Panc1 (cell line): ENCODE data around the gene NUAK2. TPM values are rescaled to one million over a fixed set of nuclear protein-coding genes. Genes with fewer than 3 reads are reported as not detected.

Experiments used
- ATAC-seq: fragments of 200-7000 bp; cut with Tn5 transposase; 2 replicates; pipeline ENCODE4 v1.9.1; 2020; ENCODE audit warnings: mild to moderate bottlenecking, moderate library complexity
- BruUV-seq: library from RNA; stranded (reverse); fragments of 400-500 nt; replicated peaks from 2 replicates; lab custom pipeline; 2021; lab: Mats Ljungman, UMichigan
- CTCF ChIA-PET: fragments of 300-600 bp; sonication (Branson Sonifier 250); formaldehyde crosslinking; loops from one replicate; lab custom pipeline; 2022; ENCODE audit warnings: antibody characterized with exemption; lab: Charles Lee
- POLR2A ChIA-PET: fragments of 300-600 bp; sonication (Branson Sonifier 250); formaldehyde crosslinking; loops from one replicate; lab custom pipeline; 2022; ENCODE audit warnings: antibody characterized with exemption; lab: Charles Lee
- DNase-seq: peaks from one replicate; pipeline ENCODE4 v3.0.0-alpha.2; 2010; ENCODE audit warnings: low read depth, low spot score
- H3K27ac ChIP-seq: 2 replicates; pipeline ENCODE4 v1.5.1; 2011; ENCODE audit warnings: mild to moderate bottlenecking, low read length, inconsistent platforms
- H3K27me3 ChIP-seq: fragments of 200-500 bp; sonication (Bioruptor generic); 2 replicates; pipeline ENCODE4 v1.6.0; 2014; ENCODE audit warnings: low read length, inconsistent platforms; ENCODE audit not compliant: control insufficient read depth, insufficient read depth
- H3K36me3 ChIP-seq: fragments of 200-500 bp; sonication (Bioruptor generic); 2 replicates; pipeline ENCODE4 v1.5.1; 2014; ENCODE audit warnings: inconsistent platforms, mild to moderate bottlenecking, low read length, moderate library complexity; ENCODE audit not compliant: control insufficient read depth, insufficient read depth
- H3K4me1 ChIP-seq: 2 replicates; pipeline ENCODE4 v1.5.1; 2011; ENCODE audit warnings: inconsistent platforms, mild to moderate bottlenecking, low read length, moderate library complexity; ENCODE audit not compliant: control insufficient read depth, insufficient read depth
- H3K4me3 ChIP-seq, 2 experiments: 2 replicates each; pipeline ENCODE4 v1.5.1; 2011 to 2012; ENCODE audit warnings: low read depth in 2 of 2, low read length in 2 of 2, mild to moderate bottlenecking in 2 of 2, inconsistent platforms in 1 of 2, moderate library complexity in 1 of 2
- H3K9me3 ChIP-seq: fragments of 200-500 bp; sonication (Bioruptor generic); 2 replicates; pipeline ENCODE4 v1.5.1; 2014; ENCODE audit warnings: low read depth, mild to moderate bottlenecking, inconsistent platforms, low read length, moderate library complexity; ENCODE audit not compliant: control insufficient read depth, insufficient read depth
- CTCF ChIP-seq: fragments of 450-650 bp; IDR thresholded peaks from 2 replicates; pipeline ENCODE4 v1.5.1; 2017; ENCODE audit warnings: mild to moderate bottlenecking
- POLR2AphosphoS5 ChIP-seq: IDR thresholded peaks from 2 replicates; pipeline ENCODE4 v1.6.1; 2012; ENCODE audit warnings: mild to moderate bottlenecking, low read depth, low read length, moderate library complexity
- REST ChIP-seq, 2 experiments: IDR thresholded peaks; 2 replicates each; pipeline ENCODE4 v1.6.1; 2011 to 2012; ENCODE audit warnings: low read depth in 2 of 2, control low read depth in 1 of 2, low read length in 1 of 2, mild to moderate bottlenecking in 1 of 2, moderate library complexity in 1 of 2; ENCODE audit not compliant: insufficient read depth in 1 of 2
- SIN3A ChIP-seq: IDR thresholded peaks from 2 replicates; pipeline ENCODE4 v1.6.1; 2012; ENCODE audit warnings: low read depth, mild to moderate bottlenecking, low read length, moderate library complexity, borderline replicate concordance; ENCODE audit not compliant: insufficient read depth
- TCF7L2 ChIP-seq: IDR thresholded peaks from 2 replicates; pipeline ENCODE4 v1.6.1; 2011; ENCODE audit warnings: mild to moderate bottlenecking, low read depth, low read length, inconsistent platforms
- in situ Hi-C: cut with HindIII; loops from 2 replicates; pipeline ENCODE4 v1.10.0; 2016; ENCODE audit warnings: low sequenced_read_pairs, low pct_unique_long_range_greater_than_20kb
- intact Hi-C: fragments of 100-400 bp; cut with micrococcal nuclease; formaldehyde crosslinking; loops from one replicate; pipeline ENCODE4 v1.10.0; 2022; ENCODE audit not compliant: unreplicated experiment
- total RNA-seq: library from RNA; stranded (reverse); gene quantifications from one replicate; pipeline ENCODE4 v1.2.1, GENCODE V29; 2021; ENCODE audit not compliant: unreplicated experiment

Gene NUAK2
- total RNA-seq, 1 experiment from 2014 or later: 17.4 TPM

GRCh38 chr1:205273551-205273982 lies 48.0 kb downstream of the NUAK2 start:
- intact Hi-C loops (loop anchor here (1.0 to 2.0 kb wide), 2 partner anchors 27 to 52 kb away; no protein-coding TSS in a partner anchor), in situ Hi-C loops (no loop called here)
- H3K27me3 ChIP-seq: no peaks in the 10 kb centered on the region
- H3K27ac ChIP-seq: peak overlapping the region; percentile 56
- no peak overlapping the region for H3K4me3 ChIP-seq
- DNase-seq (peak; percentile 76), ATAC-seq (peak; percentile 82)
- H3K4me1 ChIP-seq: peaks cover 34% of the 10 kb centered on the region
- H3K36me3 ChIP-seq: no peaks in the 10 kb centered on the region
- no peaks in the 10 kb centered on the region for H3K9me3 ChIP-seq
- BruUV-seq: no TSS peak
- ChIA-PET CTCF (interaction anchor here (0.6 to 5.7 kb wide), 19 partner anchors 11 to 251 kb away, joined by 3 to 149 read pairs (median 4); partner anchors contain the start of genes NUAK2 and TMCC2), POLR2A (interaction anchor here (0.5 to 0.6 kb wide), 2 partner anchors 25 to 60 kb away, joined by 3 to 7 read pairs; no protein-coding TSS in a partner anchor)
- no peak for TF ChIP-seq TCF7L2
- TF ChIP-seq CTCF: peak; percentile 97
- TF ChIP-seq POLR2AphosphoS5: peak; percentile 22; the same call in 1 of the 2 replicates
- no peak for TF ChIP-seq REST (IDR thresholded peaks at IDR 0.05; ENCODE audit: insufficient read depth in 1 of 2, low read depth in 2 of 2, low read length in 1 of 2)

GRCh38 chr1:205272536-205272935 lies 49.0 kb downstream of the NUAK2 start:
- no peak for DNase-seq
- no peak overlapping the region for H3K27ac ChIP-seq
- no peaks in the 10 kb centered on the region for H3K9me3 ChIP-seq
- peaks cover 34% of the 10 kb centered on the region for H3K4me1 ChIP-seq
- H3K27me3 ChIP-seq: no peaks in the 10 kb centered on the region
- H3K36me3 ChIP-seq: no peaks in the 10 kb centered on the region
- ATAC-seq: no peak
- no TSS peak for BruUV-seq
- ChIA-PET CTCF (interaction anchor here (1.4 to 5.7 kb wide), 3 partner anchors 46 to 63 kb away, joined by 3 to 149 read pairs (median 3); no protein-coding TSS in a partner anchor), POLR2A (no interaction called here)
- intact Hi-C loops (loop anchor here (2.0 kb wide), 1 partner anchor 28 kb away; no protein-coding TSS in a partner anchor), in situ Hi-C loops (no loop called here)
- TF ChIP-seq POLR2AphosphoS5 (no peak), REST (IDR thresholded peaks at IDR 0.05; ENCODE audit: insufficient read depth in 1 of 2, low read depth in 2 of 2, low read length in 1 of 2) (no peak), SIN3A (no peak), TCF7L2 (no peak), CTCF (no peak)
- H3K4me3 ChIP-seq: no peak overlapping the region
